Immature natural killer cell (primary cell): ENCODE measurements around the gene PPP1R14C. TPM values are rescaled to one million over a fixed set of nuclear protein-coding genes. Genes with fewer than 3 reads are reported as not detected.

Source experiments
- DNase-seq, 3 donors: peaks; one replicate each; pipeline ENCODE4 v3.0.0; 2022; ENCODE audit warnings: mixed read lengths in 1 of 3
- H3K27ac Mint-ChIP-seq, 6 donors: one replicate each; pipeline ENCODE4 v1.8.0; 2020; ENCODE audit warnings: mixed read lengths in 6 of 6, mild to moderate bottlenecking in 5 of 6, inconsistent platforms in 4 of 6, moderate library complexity in 3 of 6
- H3K27me3 Mint-ChIP-seq, 3 donors: one replicate each; pipeline ENCODE4 v1.8.0; 2020 to 2021; ENCODE audit warnings: low read depth in 3 of 3, mild to moderate bottlenecking in 3 of 3, mixed read lengths in 3 of 3, moderate library complexity in 3 of 3, inconsistent platforms in 1 of 3
- H3K36me3 Mint-ChIP-seq, 3 donors: one replicate each; pipeline ENCODE4 v1.8.0; 2020; ENCODE audit warnings: mixed read lengths in 3 of 3, inconsistent platforms in 2 of 3, mild to moderate bottlenecking in 2 of 3
- H3K4me1 Mint-ChIP-seq, 2 donors: one replicate each; pipeline ENCODE4 v1.8.0; 2020; ENCODE audit warnings: inconsistent platforms in 2 of 2, mild to moderate bottlenecking in 2 of 2, mixed read lengths in 2 of 2, moderate library complexity in 1 of 2
- H3K4me3 Mint-ChIP-seq, 5 donors: one replicate each; pipeline ENCODE4 v1.8.0; 2020; ENCODE audit warnings: mild to moderate bottlenecking in 5 of 5, mixed read lengths in 5 of 5, inconsistent platforms in 3 of 5, moderate library complexity in 3 of 5
- H3K9me3 Mint-ChIP-seq, 6 donors: one replicate each; pipeline ENCODE4 v1.8.0; 2020; ENCODE audit warnings: mild to moderate bottlenecking in 6 of 6, mixed read lengths in 6 of 6, inconsistent platforms in 4 of 6, moderate library complexity in 3 of 6
- polyA plus RNA-seq, 3 donors: library from polyadenylated mRNA; unstranded; fragments of 300-500 nt; fragmentation: Illumina TruSeq; gene quantifications; one replicate each; pipeline ENCODE4 v1.2.3, GENCODE V29; 2021

Gene PPP1R14C
- polyA plus RNA-seq, 3 donors from 2014 or later = 0.38 TPM; not detected in 2

DNA sequence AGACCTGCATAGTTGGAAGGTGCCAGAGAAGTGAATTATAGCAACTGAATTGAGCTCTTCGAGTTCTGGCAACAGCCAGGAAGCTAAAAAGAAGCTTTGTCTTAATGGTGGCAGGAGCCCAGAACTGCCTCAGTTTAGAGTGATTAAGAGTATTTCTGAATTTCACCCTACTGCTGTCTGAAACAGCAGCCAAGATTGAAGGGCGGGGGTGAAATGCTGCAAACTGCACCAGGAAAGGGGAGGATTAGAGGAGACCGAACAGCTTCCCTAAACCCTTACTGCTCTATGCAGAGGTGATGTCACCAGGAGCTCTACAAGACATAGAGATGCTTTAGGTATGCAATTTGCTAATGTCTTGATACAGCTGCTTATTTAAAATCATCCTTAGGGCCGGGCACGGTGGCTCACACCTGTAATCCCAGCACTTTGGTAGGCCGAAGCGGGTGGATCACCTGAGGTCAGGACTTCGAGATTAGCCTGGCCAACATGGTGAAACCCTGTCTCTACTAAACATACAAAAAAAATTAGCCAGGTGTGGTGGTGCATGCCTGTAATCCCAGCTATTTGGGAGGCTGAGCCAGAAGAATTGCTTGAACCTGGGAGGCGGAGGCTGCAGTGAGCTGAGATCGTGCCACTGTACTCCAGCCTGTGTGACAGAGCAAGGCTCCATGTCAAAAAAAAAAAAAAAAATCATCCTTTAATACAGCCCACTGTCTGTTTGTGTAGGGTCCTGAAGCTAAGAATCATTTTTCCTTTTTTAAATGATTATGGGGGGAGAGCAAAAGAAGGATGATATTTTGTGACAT is 134.3 kb downstream of the PPP1R14C start:
- Mint-ChIP-seq H3K36me3 (no peaks in the 10 kb centered on the region), H3K9me3 (peaks cover 0 to 2% (median 0%) of the 10 kb centered on the region in 6 donors), H3K27me3 (peaks cover 4 to 24% (median 10%) of the 10 kb centered on the region in 3 donors), H3K4me3 (no peak overlapping the region), H3K4me1 (peaks cover 12 to 18% of the 10 kb centered on the region in 2 donors), H3K27ac (no peak overlapping the region)
- DNase-seq = no peak

- Mint-ChIP-seq H3K27me3 (peaks cover 6 to 19% (median 8%) of the 10 kb centered on the region in 3 donors), H3K4me1 (peaks cover 2 to 7% of the 10 kb centered on the region in 2 donors), H3K4me3 (no peak overlapping the region), H3K36me3 (no peaks in the 10 kb centered on the region), H3K9me3 (peaks cover 0 to 2% (median 0%) of the 10 kb centered on the region in 6 donors), H3K27ac (no peak overlapping the region)
- no peak for DNase-seq
Measured at GRCh38 chr6:150279533-150279932, 136.7 kb downstream of the PPP1R14C start.

DNA sequence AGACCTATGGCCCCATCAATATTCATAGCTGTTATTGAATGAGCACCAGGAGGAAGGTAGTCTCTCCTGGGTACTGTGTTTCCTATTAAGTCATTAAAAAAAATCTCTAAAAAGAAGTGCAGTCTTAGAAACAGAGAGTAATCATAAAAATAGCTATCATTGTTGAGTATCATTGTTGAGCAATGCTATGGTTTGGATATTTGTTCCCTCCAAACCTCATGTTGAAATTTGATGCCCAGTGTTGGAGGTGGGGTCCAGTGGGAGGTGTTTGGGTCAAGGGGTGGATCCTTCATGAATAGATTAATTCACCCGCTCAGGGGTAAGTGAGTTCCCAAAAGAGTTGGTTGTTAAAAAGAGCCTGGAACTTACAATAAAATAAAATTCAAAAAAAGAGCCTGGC is 137.9 kb downstream of the PPP1R14C start:
- Mint-ChIP-seq H3K4me1 (no peaks in the 10 kb centered on the region), H3K4me3 (no peak overlapping the region), H3K27me3 (peaks cover 6 to 14% (median 8%) of the 10 kb centered on the region in 3 donors), H3K9me3 (peaks cover 0 to 2% (median 0%) of the 10 kb centered on the region in 6 donors), H3K36me3 (no peaks in the 10 kb centered on the region), H3K27ac (no peak overlapping the region)
- DNase-seq = no peak

- Mint-ChIP-seq H3K27me3 (peaks cover 8 to 14% (median 9%) of the 10 kb centered on the region in 3 donors), H3K4me3 (no peak overlapping the region), H3K36me3 (no peaks in the 10 kb centered on the region), H3K9me3 (peaks cover 0 to 2% (median 0%) of the 10 kb centered on the region in 6 donors), H3K4me1 (no peaks in the 10 kb centered on the region), H3K27ac (no peak overlapping the region)
- no peak for DNase-seq
Measured at GRCh38 chr6:150281767-150282166, 138.9 kb downstream of the PPP1R14C start.

DNA sequence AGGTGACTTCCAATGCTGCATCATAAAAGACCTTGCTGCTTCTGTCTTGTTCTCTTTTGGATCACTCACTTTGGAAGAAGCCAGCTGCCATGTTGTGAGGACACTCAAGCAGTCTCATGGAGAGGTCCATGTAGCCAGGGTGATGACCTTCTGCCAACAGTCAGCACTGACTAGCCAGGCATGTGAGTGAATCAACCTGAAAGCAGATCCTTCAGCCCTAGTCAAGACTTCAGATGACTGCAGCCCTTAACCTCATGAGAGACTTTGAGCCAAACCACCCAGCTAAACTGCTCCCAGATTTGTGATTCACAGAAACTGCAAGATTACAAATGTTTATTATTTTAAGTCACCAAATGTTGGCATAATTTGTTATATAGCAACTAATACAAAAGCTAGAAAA is 140.0 kb downstream of the PPP1R14C start:
- Mint-ChIP-seq H3K9me3 (peaks cover 0 to 2% (median 0%) of the 10 kb centered on the region in 6 donors), H3K4me1 (no peaks in the 10 kb centered on the region), H3K4me3 (no peak overlapping the region), H3K27ac (no peak overlapping the region), H3K36me3 (no peaks in the 10 kb centered on the region), H3K27me3 (peaks cover 8 to 14% (median 9%) of the 10 kb centered on the region in 3 donors)
- no peak for DNase-seq

DNA sequence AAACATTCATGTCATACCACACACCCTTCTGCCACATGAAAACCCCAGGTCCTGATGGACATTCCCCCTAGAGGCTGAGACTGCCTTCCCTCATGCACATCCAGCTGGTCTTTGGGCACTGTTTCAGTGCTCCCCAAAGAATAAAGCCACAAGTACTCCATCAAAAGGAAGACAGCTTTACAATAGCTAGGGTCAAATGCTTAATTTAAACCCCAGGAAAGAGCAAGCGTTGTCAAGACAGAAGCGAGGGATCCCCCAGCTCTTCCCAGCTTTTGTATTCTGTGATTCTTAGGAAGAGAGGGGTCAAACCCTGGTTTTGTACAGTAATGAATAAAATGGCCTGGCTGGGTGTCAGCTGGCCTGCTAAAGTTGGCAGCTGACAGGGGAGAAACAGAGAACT is 143.6 kb downstream of the PPP1R14C start:
- DNase-seq = no peak
- Mint-ChIP-seq H3K9me3 (peaks cover 0 to 3% (median 0%) of the 10 kb centered on the region in 6 donors), H3K4me3 (no peak overlapping the region), H3K4me1 (no peaks in the 10 kb centered on the region), H3K36me3 (no peaks in the 10 kb centered on the region), H3K27me3 (peaks cover 2 to 13% (median 7%) of the 10 kb centered on the region in 3 donors), H3K27ac (no peak overlapping the region)

GRCh38 chr6:150286912-150287311 is 144.1 kb downstream of the PPP1R14C start:
- no peak for DNase-seq
- Mint-ChIP-seq H3K4me1 (no peaks in the 10 kb centered on the region), H3K36me3 (no peaks in the 10 kb centered on the region), H3K27me3 (peaks cover 2 to 13% (median 7%) of the 10 kb centered on the region in 3 donors), H3K9me3 (peaks cover 0 to 3% (median 0%) of the 10 kb centered on the region in 6 donors), H3K4me3 (no peak overlapping the region), H3K27ac (no peak overlapping the region)

DNA sequence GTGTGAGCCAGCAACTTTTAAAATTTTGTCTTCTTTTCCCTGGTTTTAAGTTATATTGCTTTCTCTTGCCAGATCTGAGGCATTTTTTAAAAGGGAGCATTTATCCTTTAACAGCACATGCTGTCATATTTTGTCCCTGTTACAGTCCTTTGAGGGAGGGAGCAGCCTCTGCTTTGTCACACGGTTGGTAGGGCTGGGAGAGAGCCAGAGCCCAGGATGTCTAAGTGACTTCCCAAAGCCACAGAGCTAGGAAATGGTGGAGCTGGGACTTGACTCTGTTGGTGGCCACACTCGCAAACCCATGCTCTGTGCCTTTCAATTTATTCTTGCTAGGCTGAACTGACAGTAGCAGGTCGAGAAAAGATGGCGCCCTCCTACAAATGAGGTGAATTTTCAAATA is 145.6 kb downstream of the PPP1R14C start:
- no peak overlapping the region for H3K4me3 Mint-ChIP-seq
- H3K36me3 Mint-ChIP-seq = no peaks in the 10 kb centered on the region
- no peak overlapping the region for H3K27ac Mint-ChIP-seq
- peaks cover 0 to 11% (median 7%) of the 10 kb centered on the region in 3 donors for H3K27me3 Mint-ChIP-seq
- DNase-seq = no peak
- H3K9me3 Mint-ChIP-seq = peaks cover 0 to 3% (median 0%) of the 10 kb centered on the region in 6 donors
- H3K4me1 Mint-ChIP-seq = no peaks in the 10 kb centered on the region

- Mint-ChIP-seq H3K4me1 (no peaks in the 10 kb centered on the region), H3K36me3 (no peaks in the 10 kb centered on the region), H3K27me3 (peaks cover 0 to 11% (median 7%) of the 10 kb centered on the region in 3 donors), H3K4me3 (no peak overlapping the region), H3K27ac (no peak overlapping the region), H3K9me3 (peaks cover 0 to 3% (median 0%) of the 10 kb centered on the region in 6 donors)
- DNase-seq = no peak
Measured at GRCh38 chr6:150289454-150290071, 146.7 kb downstream of the PPP1R14C start.

GRCh38 chr6:150290429-150290828 is 147.6 kb downstream of the PPP1R14C start:
- no peaks in the 10 kb centered on the region for H3K4me1 Mint-ChIP-seq
- H3K36me3 Mint-ChIP-seq = no peaks in the 10 kb centered on the region
- H3K27me3 Mint-ChIP-seq = peaks cover 0 to 11% (median 7%) of the 10 kb centered on the region in 3 donors
- no peak for DNase-seq
- no peak overlapping the region for H3K4me3 Mint-ChIP-seq
- no peak overlapping the region for H3K27ac Mint-ChIP-seq
- peaks cover 0 to 3% (median 0%) of the 10 kb centered on the region in 6 donors for H3K9me3 Mint-ChIP-seq

- Mint-ChIP-seq H3K4me1 (no peaks in the 10 kb centered on the region), H3K27ac (no peak overlapping the region), H3K9me3 (peaks cover 0 to 3% (median 0%) of the 10 kb centered on the region in 6 donors), H3K36me3 (no peaks in the 10 kb centered on the region), H3K27me3 (peaks cover 0 to 8% (median 4%) of the 10 kb centered on the region in 3 donors), H3K4me3 (no peak overlapping the region)
- DNase-seq = no peak
Measured at GRCh38 chr6:150291968-150292710, 149.3 kb downstream of the PPP1R14C start.

DNA sequence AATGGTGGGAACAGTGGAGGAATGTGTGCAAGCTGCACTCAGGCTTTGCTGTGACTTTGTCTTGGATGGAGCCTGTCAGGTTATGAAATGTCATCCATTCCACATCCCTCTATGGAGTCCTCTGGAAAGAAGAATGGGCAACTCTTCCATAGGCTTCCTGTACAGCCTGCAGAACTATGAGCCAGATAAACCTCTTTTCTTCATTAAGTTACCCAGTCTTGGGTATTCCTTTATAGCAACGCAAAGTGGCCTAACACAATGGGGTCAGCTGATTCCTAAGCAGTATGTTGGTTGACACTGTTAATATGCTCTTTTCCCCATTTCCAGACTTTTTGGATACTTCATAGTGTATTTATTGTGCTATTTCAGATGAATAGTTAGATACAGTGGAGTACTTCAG is 150.2 kb downstream of the PPP1R14C start:
- H3K4me1 Mint-ChIP-seq = no peaks in the 10 kb centered on the region
- no peak overlapping the region for H3K4me3 Mint-ChIP-seq
- H3K27me3 Mint-ChIP-seq = peaks cover 0 to 8% (median 4%) of the 10 kb centered on the region in 3 donors
- peaks cover 0 to 3% (median 0%) of the 10 kb centered on the region in 3 donors for H3K36me3 Mint-ChIP-seq
- peaks cover under 1 to 10% (median 5%) of the 10 kb centered on the region in 6 donors for H3K9me3 Mint-ChIP-seq
- DNase-seq = no peak
- no peak overlapping the region for H3K27ac Mint-ChIP-seq

GRCh38 chr6:150293423-150294173 is 150.8 kb downstream of the PPP1R14C start:
- no peak for DNase-seq
- Mint-ChIP-seq H3K4me1 (no peaks in the 10 kb centered on the region), H3K9me3 (peaks cover 2 to 12% (median 5%) of the 10 kb centered on the region in 6 donors), H3K27me3 (peaks cover 0 to 5% (median 4%) of the 10 kb centered on the region in 3 donors), H3K27ac (no peak overlapping the region), H3K36me3 (peaks cover 0 to 3% (median 0%) of the 10 kb centered on the region in 3 donors), H3K4me3 (no peak overlapping the region)
